Immature natural killer cell (primary cell): ENCODE data around the gene CFAP53. TPM values are rescaled to one million over a fixed set of nuclear protein-coding genes. Genes with fewer than 3 reads are reported as not detected.
"Not testable (repeated sequence)": the region's sequence is repeated elsewhere in the genome, so short reads cannot be mapped to it uniquely, and the experiment has no call there.

Source experiments
- DNase-seq, 3 donors: peaks; one replicate each; pipeline ENCODE4 v3.0.0; 2022; ENCODE audit warnings: mixed read lengths in 1 of 3
- H3K27ac Mint-ChIP-seq, 6 donors: one replicate each; pipeline ENCODE4 v1.8.0; 2020; ENCODE audit warnings: mixed read lengths in 6 of 6, mild to moderate bottlenecking in 5 of 6, inconsistent platforms in 4 of 6, moderate library complexity in 3 of 6
- H3K27me3 Mint-ChIP-seq, 3 donors: one replicate each; pipeline ENCODE4 v1.8.0; 2020 to 2021; ENCODE audit warnings: low read depth in 3 of 3, mild to moderate bottlenecking in 3 of 3, mixed read lengths in 3 of 3, moderate library complexity in 3 of 3, inconsistent platforms in 1 of 3
- H3K36me3 Mint-ChIP-seq, 3 donors: one replicate each; pipeline ENCODE4 v1.8.0; 2020; ENCODE audit warnings: mixed read lengths in 3 of 3, inconsistent platforms in 2 of 3, mild to moderate bottlenecking in 2 of 3
- H3K4me1 Mint-ChIP-seq, 2 donors: one replicate each; pipeline ENCODE4 v1.8.0; 2020; ENCODE audit warnings: inconsistent platforms in 2 of 2, mild to moderate bottlenecking in 2 of 2, mixed read lengths in 2 of 2, moderate library complexity in 1 of 2
- H3K4me3 Mint-ChIP-seq, 5 donors: one replicate each; pipeline ENCODE4 v1.8.0; 2020; ENCODE audit warnings: mild to moderate bottlenecking in 5 of 5, mixed read lengths in 5 of 5, inconsistent platforms in 3 of 5, moderate library complexity in 3 of 5
- H3K9me3 Mint-ChIP-seq, 6 donors: one replicate each; pipeline ENCODE4 v1.8.0; 2020; ENCODE audit warnings: mild to moderate bottlenecking in 6 of 6, mixed read lengths in 6 of 6, inconsistent platforms in 4 of 6, moderate library complexity in 3 of 6
- polyA plus RNA-seq, 3 donors: library from polyadenylated mRNA; unstranded; fragments of 300-500 nt; fragmentation: Illumina TruSeq; gene quantifications; one replicate each; pipeline ENCODE4 v1.2.3, GENCODE V29; 2021

The CFAP53 gene
- polyA plus RNA-seq, 3 donors from 2014 or later = 0.17 to 0.34 TPM; not detected in 1

DNA sequence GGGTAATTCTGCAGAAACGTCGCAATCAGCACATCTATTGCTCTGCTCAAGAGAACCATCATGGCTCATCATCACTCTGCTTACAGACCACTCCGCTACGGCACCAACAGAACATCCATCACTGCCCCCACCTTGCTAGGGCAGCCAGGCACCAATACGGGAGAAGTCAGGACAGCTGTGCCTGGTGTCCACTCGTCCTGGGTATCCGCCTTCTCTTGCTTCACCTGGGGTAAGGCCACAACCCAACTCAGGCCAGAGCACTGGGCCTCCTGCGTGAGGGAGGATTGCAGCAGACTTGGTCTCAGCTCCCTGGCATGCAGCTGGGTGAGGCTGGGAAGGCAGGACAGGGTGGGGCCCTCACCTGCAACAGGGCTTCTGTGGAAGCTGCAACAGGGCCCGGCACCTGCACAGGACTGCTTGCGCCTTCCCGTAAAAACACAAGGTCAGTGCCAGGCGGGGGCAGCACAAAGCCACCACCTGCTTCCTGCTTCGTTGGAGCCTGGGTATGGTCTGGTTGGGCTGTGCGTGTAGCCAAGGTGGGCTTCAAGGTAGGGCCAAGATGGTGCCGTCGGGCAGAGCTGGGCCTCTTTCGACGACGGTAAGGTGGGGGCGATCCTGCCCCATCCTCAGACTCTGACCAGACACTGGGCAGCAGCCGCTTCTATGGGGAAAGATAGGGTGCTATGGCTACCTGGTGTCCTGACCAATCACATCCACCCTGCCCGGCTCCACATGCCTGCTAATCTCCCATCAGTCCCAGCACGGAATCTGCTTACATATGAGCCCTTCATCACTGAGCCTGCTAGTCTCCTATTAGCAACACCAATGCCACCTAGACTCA lies 7.1 kb upstream of the CFAP53 start:
- Mint-ChIP-seq H3K27ac (no peak overlapping the region), H3K9me3 (no peaks in the 10 kb centered on the region), H3K36me3 (peaks cover 26 to 60% (median 32%) of the 10 kb centered on the region in 3 donors), H3K27me3 (peaks cover 0 to 6% (median 2%) of the 10 kb centered on the region in 3 donors), H3K4me1 (peaks cover 3 to 21% of the 10 kb centered on the region in 2 donors), H3K4me3 (no peak overlapping the region)
- no peak for DNase-seq

GRCh38 chr18:50272568-50272967 lies 6.3 kb upstream of the CFAP53 start:
- Mint-ChIP-seq H3K36me3 (peaks cover 26 to 57% (median 32%) of the 10 kb centered on the region in 3 donors), H3K9me3 (no peaks in the 10 kb centered on the region), H3K27me3 (peaks cover 0 to 6% (median 3%) of the 10 kb centered on the region in 3 donors), H3K4me1 (peaks cover 12 to 28% of the 10 kb centered on the region in 2 donors), H3K27ac (peak overlapping the region in 2 of 6 donors; percentile 32 to 56), H3K4me3 (no peak overlapping the region)
- DNase-seq = no peak

DNA sequence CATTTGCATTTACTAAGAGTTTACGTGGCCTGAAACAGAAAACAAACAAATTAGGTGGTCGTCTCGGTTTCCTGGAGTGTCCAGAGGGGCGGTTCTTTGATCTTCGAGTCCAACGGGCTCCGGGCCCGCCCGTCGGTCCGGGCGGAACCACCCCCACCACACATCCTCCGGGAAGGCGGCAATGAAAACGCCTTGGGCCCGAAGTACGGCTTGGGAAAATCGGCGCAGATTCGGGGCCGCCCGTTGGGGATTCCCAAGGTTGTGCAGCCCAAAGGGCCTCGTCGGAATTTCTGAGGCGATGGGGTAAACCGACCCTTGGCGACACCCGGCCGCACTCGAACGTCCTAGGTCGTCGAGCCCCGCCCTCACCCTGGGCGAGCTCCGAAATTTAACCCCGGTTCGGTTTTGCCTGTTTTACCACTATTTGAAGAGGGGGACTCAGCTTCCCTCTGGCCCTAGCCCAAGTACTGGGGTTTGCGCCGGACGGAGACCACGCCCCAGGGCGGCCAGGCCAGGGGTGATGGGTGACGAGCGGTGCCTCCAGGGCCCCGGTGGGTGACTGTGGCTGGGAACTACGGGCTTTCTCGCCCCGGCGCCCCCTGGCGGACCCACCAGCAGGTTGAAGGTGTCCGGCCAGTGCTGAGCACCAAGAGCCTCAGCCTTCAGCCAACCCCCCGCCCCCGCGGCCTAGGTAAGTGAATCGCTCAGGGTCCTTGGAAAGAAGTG lies 1.9 kb upstream of the CFAP53 start:
- H3K36me3 Mint-ChIP-seq = peaks cover 7 to 25% (median 9%) of the 10 kb centered on the region in 3 donors
- H3K9me3 Mint-ChIP-seq = no peaks in the 10 kb centered on the region

GRCh38 chr18:50262977-50263376 lies 3.3 kb downstream of the CFAP53 start:
- Mint-ChIP-seq H3K27me3 (peaks cover 8 to 15% (median 11%) of the 10 kb centered on the region in 3 donors), H3K9me3 (no peaks in the 10 kb centered on the region), H3K4me3 (no peak overlapping the region), H3K4me1 (peaks cover 23 to 25% of the 10 kb centered on the region in 2 donors), H3K36me3 (peaks cover 0 to 4% (median 3%) of the 10 kb centered on the region in 3 donors), H3K27ac (peak overlapping the region in 1 of 6 donors; percentile 64)
- DNase-seq = no peak

More for the DNA sequence above, 1.9 kb upstream of the CFAP53 start:
- Mint-ChIP-seq H3K27ac (peak overlapping the region; percentile 9 to 77 (median 36)), H3K4me1 (peaks cover 31 to 48% of the 10 kb centered on the region in 2 donors), H3K27me3 (peaks cover 10 to 16% (median 11%) of the 10 kb centered on the region in 3 donors), H3K4me3 (peak overlapping the region; percentile 83 to 93 (median 87))
- peak; percentile 78 to 80 (median 80) for DNase-seq

GRCh38 chr18:50250935-50251334 lies 15.4 kb downstream of the CFAP53 start:
- no peak overlapping the region for H3K4me3 Mint-ChIP-seq
- DNase-seq = no peak
- no peak overlapping the region for H3K27ac Mint-ChIP-seq
- H3K4me1 Mint-ChIP-seq = no peaks in the 10 kb centered on the region
- peaks cover 0 to 4% (median 0%) of the 10 kb centered on the region in 3 donors for H3K27me3 Mint-ChIP-seq
- no peaks in the 10 kb centered on the region for H3K9me3 Mint-ChIP-seq
- no peaks in the 10 kb centered on the region for H3K36me3 Mint-ChIP-seq

GRCh38 chr18:50249576-50249975 lies 16.7 kb downstream of the CFAP53 start:
- Mint-ChIP-seq H3K36me3 (no peaks in the 10 kb centered on the region), H3K9me3 (no peaks in the 10 kb centered on the region), H3K27ac (no peak overlapping the region), H3K27me3 (peaks cover 0 to 5% (median 3%) of the 10 kb centered on the region in 3 donors), H3K4me1 (no peaks in the 10 kb centered on the region), H3K4me3 (no peak overlapping the region)
- DNase-seq = no peak

- H3K27ac Mint-ChIP-seq = no peak overlapping the region
- DNase-seq = no peak
- no peaks in the 10 kb centered on the region for H3K36me3 Mint-ChIP-seq
- H3K4me3 Mint-ChIP-seq = no peak overlapping the region
- peaks cover 0 to 7% (median 4%) of the 10 kb centered on the region in 3 donors for H3K27me3 Mint-ChIP-seq
- H3K4me1 Mint-ChIP-seq = no peaks in the 10 kb centered on the region
- peaks cover 0 to 6% (median 3%) of the 10 kb centered on the region in 6 donors for H3K9me3 Mint-ChIP-seq
Measured at GRCh38 chr18:50247561-50247960, 18.7 kb downstream of the CFAP53 start.

DNA sequence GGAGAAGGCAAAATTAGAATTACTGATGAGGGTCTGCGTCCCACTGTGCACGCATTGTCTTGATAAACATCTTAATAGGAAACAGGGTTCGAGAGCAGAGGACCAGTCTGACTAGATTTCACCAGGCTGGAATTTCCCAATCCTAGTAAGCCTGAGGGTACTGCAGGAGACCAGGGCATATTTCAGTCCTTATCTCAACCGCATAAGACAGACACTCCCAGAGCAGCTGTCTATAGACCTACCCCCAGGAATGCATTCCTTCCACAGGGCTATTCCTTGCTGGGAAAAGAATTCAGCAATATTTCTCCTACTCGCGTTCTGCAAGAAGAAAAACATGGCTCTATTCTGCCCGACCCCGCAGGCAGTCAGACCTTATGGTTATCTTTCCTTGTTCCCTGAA lies 24.5 kb downstream of the CFAP53 start:
- DNase-seq, H3K27ac Mint-ChIP-seq, H3K4me3 Mint-ChIP-seq, H3K4me1 Mint-ChIP-seq: not testable (repeated sequence)
- Mint-ChIP-seq H3K9me3 (peaks cover 5 to 33% (median 18%) of the 10 kb centered on the region in 6 donors), H3K27me3 (peaks cover 2 to 18% (median 4%) of the 10 kb centered on the region in 3 donors), H3K36me3 (peaks cover 0 to 10% (median 3%) of the 10 kb centered on the region in 3 donors)

GRCh38 chr18:50240080-50240563 lies 26.2 kb downstream of the CFAP53 start:
- H3K36me3 Mint-ChIP-seq = peaks cover 0 to 10% (median 3%) of the 10 kb centered on the region in 3 donors
- no peak overlapping the region for H3K27ac Mint-ChIP-seq
- no peak for DNase-seq

DNA sequence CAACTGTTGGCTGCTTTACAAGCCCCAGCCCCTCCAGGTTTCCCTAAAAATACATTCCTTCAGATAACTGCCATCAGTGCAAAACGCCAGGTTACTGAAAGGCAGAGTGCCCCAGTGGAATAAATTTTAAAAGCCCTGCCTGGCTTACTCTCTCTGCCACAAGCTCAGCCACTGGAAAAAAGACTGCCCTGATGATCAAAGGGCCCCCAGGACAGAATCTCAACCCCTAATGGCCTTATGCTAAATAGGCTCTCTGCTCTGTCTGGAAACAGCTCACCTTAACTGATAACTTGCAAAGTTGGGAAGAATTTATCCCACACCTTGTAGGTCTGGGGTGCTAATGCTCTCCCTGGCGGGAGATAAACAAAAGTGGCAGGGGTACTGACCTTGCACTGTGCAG lies 33.9 kb downstream of the CFAP53 start:
- Mint-ChIP-seq H3K27me3 (peaks cover 0 to 19% (median 3%) of the 10 kb centered on the region in 3 donors), H3K4me3 (no peak overlapping the region), H3K27ac (no peak overlapping the region), H3K36me3 (no peaks in the 10 kb centered on the region), H3K9me3 (peaks cover 0 to 1% (median 0%) of the 10 kb centered on the region in 6 donors), H3K4me1 (no peaks in the 10 kb centered on the region)
- no peak for DNase-seq

More at GRCh38 chr18:50240080-50240563, 26.2 kb downstream of the CFAP53 start:
- Mint-ChIP-seq H3K9me3 (peaks cover 5 to 33% (median 18%) of the 10 kb centered on the region in 6 donors), H3K27me3 (peaks cover 2 to 15% (median 4%) of the 10 kb centered on the region in 3 donors), H3K4me3 (no peak overlapping the region), H3K4me1 (no peaks in the 10 kb centered on the region)

GRCh38 chr18:50231621-50232020 lies 34.7 kb downstream of the CFAP53 start:
- H3K36me3 Mint-ChIP-seq = no peaks in the 10 kb centered on the region
- H3K27me3 Mint-ChIP-seq = peaks cover 1 to 16% (median 4%) of the 10 kb centered on the region in 3 donors
- H3K4me1 Mint-ChIP-seq = no peaks in the 10 kb centered on the region
- no peak overlapping the region for H3K4me3 Mint-ChIP-seq
- H3K27ac Mint-ChIP-seq = no peak overlapping the region
- H3K9me3 Mint-ChIP-seq = peaks cover 0 to 1% (median 0%) of the 10 kb centered on the region in 6 donors
- DNase-seq = no peak

GRCh38 chr18:50220249-50220648 lies 46.0 kb downstream of the CFAP53 start:
- not testable (repeated sequence) for H3K4me1 Mint-ChIP-seq, DNase-seq, H3K27ac Mint-ChIP-seq, H3K36me3 Mint-ChIP-seq, H3K4me3 Mint-ChIP-seq
- peaks cover 3 to 21% (median 16%) of the 10 kb centered on the region in 6 donors for H3K9me3 Mint-ChIP-seq
- peaks cover 5 to 11% (median 7%) of the 10 kb centered on the region in 3 donors for H3K27me3 Mint-ChIP-seq

DNA sequence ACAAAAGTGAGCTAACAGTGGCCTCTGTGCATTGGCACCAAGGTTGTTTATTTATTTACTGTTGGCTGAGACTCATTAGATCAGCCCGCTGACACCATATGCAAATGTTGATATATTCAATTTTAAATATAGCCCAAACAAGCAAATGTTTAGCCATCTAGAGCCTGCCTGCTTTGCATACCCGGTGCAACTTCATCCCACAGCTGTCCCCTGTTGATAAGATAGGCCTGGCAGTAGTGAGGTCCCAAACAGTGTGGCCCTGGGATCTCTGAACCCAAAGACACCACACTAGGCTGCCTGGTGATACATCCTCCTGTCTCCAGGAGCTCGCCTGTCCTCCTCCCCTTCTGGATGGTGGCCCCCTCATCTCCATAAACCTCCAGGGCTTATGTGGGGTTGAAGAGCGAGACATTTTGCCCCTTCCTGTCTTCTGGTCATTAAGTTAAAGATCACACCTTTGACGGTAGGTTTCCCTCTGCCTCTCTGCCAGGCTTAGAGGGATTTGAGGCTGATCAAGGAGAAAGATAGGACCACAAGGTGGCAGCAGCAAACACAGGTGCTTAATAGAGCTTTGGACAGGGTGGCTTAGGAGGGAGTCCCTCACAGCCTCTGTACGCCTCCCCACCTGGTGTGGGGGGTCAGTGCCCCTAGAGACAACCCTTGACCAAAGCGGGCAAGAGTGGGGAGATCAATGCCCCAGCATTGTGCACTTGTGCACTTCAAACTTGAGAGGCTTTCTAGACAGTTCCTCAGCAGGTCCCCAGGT lies 47.7 kb downstream of the CFAP53 start:
- DNase-seq = peak; percentile 6 to 22 (median 7)
- Mint-ChIP-seq H3K27me3 (peaks cover 4 to 8% (median 7%) of the 10 kb centered on the region in 3 donors), H3K4me3 (no peak overlapping the region), H3K9me3 (peaks cover 0 to 21% (median 16%) of the 10 kb centered on the region in 6 donors), H3K27ac (no peak overlapping the region), H3K36me3 (peaks cover 0 to 6% (median 0%) of the 10 kb centered on the region in 3 donors), H3K4me1 (no peaks in the 10 kb centered on the region)
